WTC11 (cell line): Measurements from ENCODE around the gene ATXN3L.

Experiments
- AFF4 ChIP-seq: sonication (generic); formaldehyde crosslinking; IDR thresholded peaks from 2 replicates; pipeline ENCODE4 v1.8.1; 2023; ENCODE audit warnings: mild to moderate bottlenecking, missing genetic modification reagents, borderline replicate concordance
- ATF2 ChIP-seq: sonication (generic); formaldehyde crosslinking; IDR thresholded peaks from 2 replicates; pipeline ENCODE4 v1.8.1; 2022; ENCODE audit warnings: low read depth, missing genetic modification reagents, borderline replicate concordance
- CTCF ChIP-seq: fragments of 200-600 bp; IDR thresholded peaks from 2 replicates; pipeline ENCODE4 v1.8.0; 2022; ENCODE audit warnings: antibody characterized with exemption
- E2F4 ChIP-seq: sonication (generic); formaldehyde crosslinking; IDR thresholded peaks from 2 replicates; pipeline ENCODE4 v1.8.1; 2022; ENCODE audit warnings: low read depth, mild to moderate bottlenecking, moderate library complexity, missing genetic modification reagents, borderline replicate concordance
- GABPB1 ChIP-seq: sonication (generic); formaldehyde crosslinking; IDR thresholded peaks from 2 replicates; pipeline ENCODE4 v1.8.1; 2023; ENCODE audit warnings: mild to moderate bottlenecking, missing genetic modification reagents
- JUN ChIP-seq: sonication (generic); formaldehyde crosslinking; IDR thresholded peaks from 2 replicates; pipeline ENCODE4 v1.8.0; 2023; ENCODE audit warnings: mild to moderate bottlenecking, missing genetic modification reagents
- NFE2L1 ChIP-seq: sonication (generic); formaldehyde crosslinking; IDR thresholded peaks from 2 replicates; pipeline ENCODE4 v1.8.1; 2023; ENCODE audit warnings: missing genetic modification reagents
- NR1H2 ChIP-seq: sonication (generic); formaldehyde crosslinking; IDR thresholded peaks from 2 replicates; pipeline ENCODE4 v1.9.0; 2021; ENCODE audit warnings: mild to moderate bottlenecking, moderate library complexity, missing genetic modification reagents
- RORB ChIP-seq: fragments of 250-450 bp; sonication (Bioruptor Pico); IDR thresholded peaks from 2 replicates; pipeline ENCODE4 v1.9.0; 2021; ENCODE audit warnings: mild to moderate bottlenecking
- TCF7 ChIP-seq: sonication (generic); formaldehyde crosslinking; IDR thresholded peaks from 2 replicates; pipeline ENCODE4 v1.8.0; 2022; ENCODE audit warnings: mild to moderate bottlenecking, low read depth, missing genetic modification reagents, moderate library complexity
- ZNF138 ChIP-seq: sonication (generic); formaldehyde crosslinking; conservative IDR thresholded peaks from 2 replicates; pipeline ENCODE4 v1.8.1; 2022; ENCODE audit warnings: mild to moderate bottlenecking, moderate library complexity, missing genetic modification reagents
- ZNF232 ChIP-seq: sonication (generic); formaldehyde crosslinking; IDR thresholded peaks from 2 replicates; pipeline ENCODE4 v1.8.0; 2022; ENCODE audit warnings: mild to moderate bottlenecking, missing genetic modification reagents

GRCh38 chrX:13298836-13299235 lies 21.0 kb downstream of the ATXN3L start:
- no peak for TF ChIP-seq CTCF
- TF ChIP-seq GABPB1 (CRISPR knock-in tag) = no peak
- no peak for TF ChIP-seq JUN (CRISPR knock-in tag)
- TF ChIP-seq ZNF138 = no peak
- TF ChIP-seq E2F4 (CRISPR knock-in tag) = no peak
- no peak for TF ChIP-seq RORB (CRISPR knock-in tag)
- TF ChIP-seq AFF4 (CRISPR knock-in tag) = no peak
- TF ChIP-seq NFE2L1 (CRISPR knock-in tag) = no peak
- no peak for TF ChIP-seq ATF2 (CRISPR knock-in tag)
- no peak for TF ChIP-seq TCF7
- TF ChIP-seq ZNF232 = no peak
- no peak for TF ChIP-seq NR1H2 (CRISPR knock-in tag)
